Fibroblast of skin of right quadriceps (primary cell): ENCODE results near the gene RAPGEF1.

Source experiments
- DNase-seq: peaks from one replicate; pipeline ENCODE4 v3.0.0-alpha.2; 2013

RAPGEF1 gene

GRCh38 chr9:131546336-131547084 is 193.4 kb downstream of the RAPGEF1 start:
- DNase-seq = no peak

DNA sequence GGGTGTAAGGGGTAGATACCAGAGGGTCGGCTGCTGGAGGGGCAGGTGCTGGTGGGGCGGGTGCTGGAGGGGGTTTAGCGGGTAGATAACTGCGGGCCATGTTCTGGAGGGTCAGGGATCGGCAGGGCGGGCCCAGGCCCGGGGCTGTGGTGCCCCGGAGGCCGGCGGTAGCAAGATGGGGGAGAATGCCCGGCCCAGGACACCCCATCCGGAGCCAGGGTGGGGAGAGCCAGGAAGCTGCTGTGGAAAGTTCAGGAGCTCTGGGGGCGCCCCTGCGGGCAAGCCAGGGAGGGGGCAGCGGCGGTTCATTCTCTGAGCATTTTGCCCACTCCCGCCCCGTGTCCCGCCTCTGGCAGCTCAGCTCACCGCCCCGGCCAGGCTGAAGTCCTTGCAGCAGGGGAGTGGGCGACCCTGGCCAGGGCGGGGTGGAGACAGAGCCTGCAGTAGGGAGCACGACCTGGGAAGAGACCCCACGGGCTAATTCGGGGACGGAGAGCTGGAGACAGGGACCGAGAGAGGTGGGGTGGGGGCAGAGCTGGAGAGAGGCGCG is 194.0 kb downstream of the RAPGEF1 start:
- DNase-seq = no peak

DNA sequence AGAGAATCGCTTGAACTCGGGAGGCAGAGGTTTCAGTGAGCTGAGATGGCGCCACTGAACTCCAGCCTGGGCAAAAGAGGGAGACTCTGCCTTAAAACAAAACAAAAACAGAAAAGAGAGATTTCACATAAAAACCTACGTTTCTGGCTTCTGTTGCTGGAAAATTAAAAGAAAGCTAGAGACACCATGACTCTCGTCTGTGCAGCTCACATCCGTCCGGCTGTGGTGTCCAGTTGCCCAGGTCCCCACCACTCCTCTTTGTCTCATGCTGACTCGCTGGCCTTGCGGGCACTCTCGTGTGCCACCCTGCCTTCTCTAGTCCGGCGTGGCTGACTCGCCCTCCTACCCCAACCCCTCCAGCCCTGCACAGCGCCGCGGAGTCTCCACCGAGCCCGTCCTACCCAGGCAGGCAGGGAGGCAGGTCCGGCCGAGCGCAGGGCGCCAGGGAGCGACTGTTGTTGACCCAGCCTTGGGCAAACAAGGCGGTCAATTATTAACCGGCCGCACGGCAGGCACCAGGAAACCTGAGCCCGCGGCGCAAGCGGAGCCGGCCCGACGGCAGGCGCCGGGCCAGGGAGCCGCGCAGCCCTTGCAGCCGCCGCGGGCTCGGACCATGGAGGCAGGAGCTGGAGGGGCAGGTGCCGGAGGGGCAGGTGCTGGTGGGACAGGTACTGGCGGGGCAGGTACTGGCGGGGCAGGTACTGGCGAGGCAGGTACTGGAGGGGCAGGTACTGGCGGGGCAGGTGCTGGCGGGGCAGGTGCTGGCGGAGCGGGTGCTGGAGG is 194.7 kb downstream of the RAPGEF1 start, which contains the start of gene PRRT1B:
PRRT1B (plus strand) TSS at position 521 of the 783 bp plus-strand sequence; CDS start at position 614, 93 bp downstream.
- no peak for DNase-seq

DNA sequence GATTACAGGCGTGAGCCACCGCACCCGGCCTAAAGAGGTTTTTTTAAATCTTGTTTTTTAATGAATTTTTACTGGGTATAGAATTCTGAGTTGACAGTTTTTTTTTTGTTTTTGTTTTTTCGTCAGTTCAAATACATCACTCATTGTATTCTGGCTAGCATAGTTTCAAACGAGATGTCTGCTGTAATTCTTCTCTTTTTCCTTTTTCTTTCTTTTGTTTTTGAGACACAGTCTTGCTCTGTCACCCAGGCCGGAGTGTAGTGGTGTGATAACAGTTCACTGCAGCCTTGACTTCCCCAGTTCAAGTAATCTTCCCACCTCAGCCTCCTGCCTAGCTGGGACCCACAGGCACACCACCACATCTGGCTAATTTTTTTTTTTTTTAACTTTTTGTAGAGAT is 196.7 kb downstream of the RAPGEF1 start:
- no peak for DNase-seq

DNA sequence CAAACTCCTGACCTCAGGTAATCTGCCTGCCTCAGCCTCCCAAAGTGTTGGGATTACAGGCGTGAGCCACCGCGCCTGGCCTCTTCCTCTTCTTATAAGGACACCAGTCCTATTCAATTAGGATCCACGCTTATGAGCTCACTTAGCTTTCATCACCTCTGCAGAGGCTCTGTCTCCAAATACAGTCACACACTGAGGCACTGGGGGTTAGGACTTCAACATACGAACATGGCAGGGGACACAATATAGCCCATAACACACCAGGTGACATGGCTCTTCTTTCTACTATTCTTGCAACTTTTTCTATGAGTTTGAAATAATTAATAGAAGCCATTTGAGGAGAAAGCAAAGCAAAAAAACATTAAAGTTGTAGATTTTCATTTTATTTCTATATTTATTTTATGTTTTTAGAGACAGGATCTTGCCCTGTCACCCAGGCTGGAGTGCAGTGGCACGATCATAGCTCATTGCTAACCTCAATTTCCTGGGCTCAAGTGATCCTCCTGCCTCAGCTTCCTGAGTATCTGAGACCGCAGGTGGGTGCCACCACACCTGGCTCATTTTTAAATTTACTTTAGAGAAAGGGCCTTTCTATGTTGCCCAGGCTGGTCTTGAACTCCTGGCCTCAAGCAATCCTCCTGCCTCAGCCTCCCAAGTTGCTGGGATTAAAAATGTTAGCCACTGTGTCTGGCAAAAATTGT is 200.5 kb downstream of the RAPGEF1 start:
- no peak for DNase-seq

DNA sequence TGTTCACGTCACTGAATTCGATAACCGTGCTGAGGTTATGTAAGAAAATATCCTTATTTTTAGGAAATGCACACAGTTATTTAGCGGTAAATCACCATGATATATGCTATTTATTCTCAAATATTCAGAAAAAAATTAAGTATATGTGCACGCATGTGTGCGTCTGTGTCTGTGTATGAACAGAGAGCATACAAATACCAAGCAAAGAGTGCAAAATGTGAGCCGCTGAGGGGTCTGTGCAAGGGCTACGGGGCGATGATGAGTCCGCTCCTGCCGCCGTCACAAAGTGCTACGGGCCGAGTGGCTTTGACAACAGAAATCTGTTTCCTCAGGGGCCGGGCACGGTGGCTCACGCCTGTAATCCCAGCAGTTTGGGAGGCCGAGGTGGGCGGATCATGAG is 201.9 kb downstream of the RAPGEF1 start:
- DNase-seq = no peak

- no peak for DNase-seq
Measured at GRCh38 chr9:131534721-131535237, 205.1 kb downstream of the RAPGEF1 start.

GRCh38 chr9:131530920-131531832 is 208.7 kb downstream of the RAPGEF1 start, which contains the start of gene UCK1:
Gene UCK1 (minus strand): TSS chr9:131531263. CDS start chr9:131531174, 89 bp downstream.
- peak; percentile 79 for DNase-seq

DNA sequence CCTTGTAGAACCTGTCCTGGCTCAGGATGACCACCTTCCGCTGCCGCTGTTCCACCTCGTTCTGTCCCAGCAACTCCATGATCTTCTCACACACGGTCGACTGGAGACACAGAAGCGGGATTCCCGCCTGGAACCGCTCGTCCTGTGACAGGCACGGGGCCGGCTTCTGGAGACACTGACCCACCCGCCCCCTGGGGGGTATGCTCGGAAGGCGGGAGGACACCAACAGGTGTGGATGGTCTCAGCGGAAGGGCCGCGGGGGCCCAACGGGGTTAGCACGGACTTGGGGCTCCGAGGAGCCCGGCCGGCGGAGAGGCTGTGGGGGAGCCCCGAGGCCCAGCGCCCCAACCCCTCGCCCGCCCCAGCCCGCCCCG is 209.3 kb downstream of the RAPGEF1 start:
- DNase-seq = peak; percentile 17

DNA sequence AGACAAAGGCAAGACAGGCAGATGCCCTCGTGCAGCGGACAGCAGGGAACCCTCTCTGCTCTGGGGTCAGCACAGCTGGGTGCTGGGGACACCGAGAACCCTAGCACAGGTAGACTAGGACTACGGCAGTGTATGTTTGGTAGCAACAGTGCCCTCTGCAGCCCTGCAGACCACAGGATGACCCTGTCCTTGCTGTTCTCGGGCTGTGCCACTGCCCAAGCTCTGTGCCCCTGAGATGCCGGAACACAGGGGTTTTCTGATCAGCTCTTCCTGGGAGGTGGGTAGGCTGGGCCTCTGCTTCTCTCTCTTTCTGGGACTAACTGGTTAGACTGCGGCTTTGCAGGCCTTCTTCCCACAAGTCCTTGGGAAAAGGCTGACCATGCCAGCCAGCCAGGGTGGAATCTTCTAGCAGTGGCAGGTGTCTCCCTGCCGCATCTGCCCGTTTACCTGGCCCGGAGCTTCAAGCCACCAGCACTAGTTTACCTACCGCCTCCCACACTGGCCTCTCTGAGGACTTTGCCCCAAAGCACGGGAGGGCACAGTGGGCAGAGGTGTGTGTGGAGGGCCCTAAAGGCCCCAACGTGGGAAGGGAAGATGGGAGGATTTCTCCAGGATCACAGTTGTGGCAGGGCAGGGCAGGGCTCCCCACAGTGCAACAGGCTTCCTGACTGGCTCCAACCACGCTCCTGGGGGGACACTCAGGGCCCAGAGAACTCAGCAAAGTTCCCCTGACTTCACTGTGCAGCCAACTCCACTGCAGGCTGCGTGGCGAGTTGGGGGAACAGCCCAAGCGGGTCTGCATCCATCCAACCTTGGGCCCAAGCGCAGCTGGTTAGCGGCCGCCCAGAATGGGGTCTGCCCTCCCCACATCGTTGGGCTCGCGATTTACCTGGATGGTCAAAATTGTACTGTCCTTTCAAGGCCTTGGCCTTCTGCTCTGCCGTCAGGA is 210.0 kb downstream of the RAPGEF1 start:
- DNase-seq = no peak

GRCh38 chr9:131528886-131529505 is 210.9 kb downstream of the RAPGEF1 start:
- DNase-seq = no peak

- no peak for DNase-seq
Measured at GRCh38 chr9:131528186-131528585, 211.7 kb downstream of the RAPGEF1 start.
